Gastrocnemius medialis (tissue), 4 donors: ENCODE measurements around the gene PLK3.

Source experiments
- POLR2A ChIP-seq, 2 donors: fragments of 450-650 bp; IDR thresholded peaks; one replicate each; pipeline ENCODE4 v1.6.1; 2017; ENCODE audit warnings: antibody characterized with exemption in 2 of 2, mild to moderate bottlenecking in 2 of 2, moderate library complexity in 2 of 2
- TF ChIP-seq, protein P1 (sequence below), 5 experiments: fragments of 450-650 bp in 3 of 5; fragments of 200-600 bp in 2 of 5; sonication (generic) in 2 of 5; IDR thresholded peaks in 4 of 5; conservative IDR thresholded peaks in 1 of 5; 1 replicate in 4 of 5; 2 replicates in 1 of 5; pipeline ENCODE4 v1.5.1; 2016 to 2019; ENCODE audit warnings: antibody characterized with exemption in 5 of 5, mild to moderate bottlenecking in 3 of 5, moderate library complexity in 3 of 5

DNA sequence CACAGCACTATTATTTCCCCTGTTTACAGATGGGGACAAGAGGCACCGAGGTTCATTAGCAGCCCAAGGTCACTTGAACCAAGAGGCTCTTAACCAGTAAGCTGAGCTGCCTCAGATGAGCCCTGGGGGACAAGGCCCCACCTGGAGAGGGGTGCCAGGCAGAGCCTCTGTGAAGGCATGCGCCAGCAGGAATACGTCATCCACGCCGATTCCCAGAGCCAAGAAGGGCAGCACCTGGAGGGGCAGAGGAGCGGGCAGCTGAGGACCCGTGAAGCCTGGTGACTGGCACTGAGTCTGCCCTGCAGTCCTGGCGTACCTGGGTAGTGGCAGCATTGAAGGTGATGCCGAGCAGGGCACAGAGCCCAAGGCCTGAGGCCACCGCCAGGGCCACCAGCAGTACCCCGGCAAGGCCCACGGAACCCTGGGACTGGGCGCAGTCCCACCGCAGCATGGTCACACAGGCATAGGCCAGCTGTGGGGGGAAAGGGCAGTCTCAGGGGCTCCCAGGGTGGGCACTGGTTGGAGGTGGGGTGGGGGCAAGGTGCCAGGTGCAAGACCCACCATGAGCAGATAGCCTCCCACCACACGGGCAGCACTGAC is 28.8 kb downstream of the PLK3 start:
- TF ChIP-seq, protein P1, sequence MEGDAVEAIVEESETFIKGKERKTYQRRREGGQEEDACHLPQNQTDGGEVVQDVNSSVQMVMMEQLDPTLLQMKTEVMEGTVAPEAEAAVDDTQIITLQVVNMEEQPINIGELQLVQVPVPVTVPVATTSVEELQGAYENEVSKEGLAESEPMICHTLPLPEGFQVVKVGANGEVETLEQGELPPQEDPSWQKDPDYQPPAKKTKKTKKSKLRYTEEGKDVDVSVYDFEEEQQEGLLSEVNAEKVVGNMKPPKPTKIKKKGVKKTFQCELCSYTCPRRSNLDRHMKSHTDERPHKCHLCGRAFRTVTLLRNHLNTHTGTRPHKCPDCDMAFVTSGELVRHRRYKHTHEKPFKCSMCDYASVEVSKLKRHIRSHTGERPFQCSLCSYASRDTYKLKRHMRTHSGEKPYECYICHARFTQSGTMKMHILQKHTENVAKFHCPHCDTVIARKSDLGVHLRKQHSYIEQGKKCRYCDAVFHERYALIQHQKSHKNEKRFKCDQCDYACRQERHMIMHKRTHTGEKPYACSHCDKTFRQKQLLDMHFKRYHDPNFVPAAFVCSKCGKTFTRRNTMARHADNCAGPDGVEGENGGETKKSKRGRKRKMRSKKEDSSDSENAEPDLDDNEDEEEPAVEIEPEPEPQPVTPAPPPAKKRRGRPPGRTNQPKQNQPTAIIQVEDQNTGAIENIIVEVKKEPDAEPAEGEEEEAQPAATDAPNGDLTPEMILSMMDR (IDR thresholded peaks at IDR 0.05 in 4 of 5, conservative IDR thresholded peaks at IDR 0.05 in 1 of 5): no peak
- no peak for TF ChIP-seq POLR2A (IDR thresholded peaks at IDR 0.05)
